Nephron progenitor cell (in vitro differentiated cells): ENCODE results near the gene PRAMEF12.
"Not testable (repeated sequence)": the region's sequence is repeated elsewhere in the genome, so short reads cannot be mapped to it uniquely, and the experiment has no call there.

Experiments
- DNase-seq: peaks from one replicate; pipeline ENCODE4 v3.0.0; 2021
- H3K27ac Mint-ChIP-seq: 2 replicates; pipeline ENCODE4 v1.8.0; 2021; ENCODE audit warnings: mild to moderate bottlenecking, moderate library complexity, mixed read lengths
- H3K27me3 Mint-ChIP-seq: 2 replicates; pipeline ENCODE4 v1.8.0; 2021; ENCODE audit warnings: mild to moderate bottlenecking, low read depth, mixed read lengths; ENCODE audit not compliant: poor library complexity
- H3K36me3 Mint-ChIP-seq: 2 replicates; pipeline ENCODE4 v1.8.0; 2021; ENCODE audit warnings: low read depth, mixed read lengths
- H3K4me1 Mint-ChIP-seq: 2 replicates; pipeline ENCODE4 v1.8.0; 2021; ENCODE audit warnings: mixed read lengths
- H3K4me3 Mint-ChIP-seq: 2 replicates; pipeline ENCODE4 v1.8.0; 2021; ENCODE audit warnings: mild to moderate bottlenecking, moderate library complexity, mixed read lengths
- H3K9me3 Mint-ChIP-seq: 2 replicates; pipeline ENCODE4 v1.8.0; 2021; ENCODE audit warnings: mild to moderate bottlenecking, moderate library complexity, mixed read lengths
- TF ChIP-seq, protein P1 (sequence below): fragments of 200-600 bp; sonication (generic); IDR thresholded peaks from 2 replicates; pipeline ENCODE4 v1.5.0; 2021; ENCODE audit warnings: antibody characterized with exemption

PRAMEF12 gene

GRCh38 chr1:12809933-12810332 is 36.4 kb downstream of the PRAMEF12 start:
- peaks cover 62% of the 10 kb centered on the region for H3K9me3 Mint-ChIP-seq
- H3K27ac Mint-ChIP-seq = no peak overlapping the region

DNA sequence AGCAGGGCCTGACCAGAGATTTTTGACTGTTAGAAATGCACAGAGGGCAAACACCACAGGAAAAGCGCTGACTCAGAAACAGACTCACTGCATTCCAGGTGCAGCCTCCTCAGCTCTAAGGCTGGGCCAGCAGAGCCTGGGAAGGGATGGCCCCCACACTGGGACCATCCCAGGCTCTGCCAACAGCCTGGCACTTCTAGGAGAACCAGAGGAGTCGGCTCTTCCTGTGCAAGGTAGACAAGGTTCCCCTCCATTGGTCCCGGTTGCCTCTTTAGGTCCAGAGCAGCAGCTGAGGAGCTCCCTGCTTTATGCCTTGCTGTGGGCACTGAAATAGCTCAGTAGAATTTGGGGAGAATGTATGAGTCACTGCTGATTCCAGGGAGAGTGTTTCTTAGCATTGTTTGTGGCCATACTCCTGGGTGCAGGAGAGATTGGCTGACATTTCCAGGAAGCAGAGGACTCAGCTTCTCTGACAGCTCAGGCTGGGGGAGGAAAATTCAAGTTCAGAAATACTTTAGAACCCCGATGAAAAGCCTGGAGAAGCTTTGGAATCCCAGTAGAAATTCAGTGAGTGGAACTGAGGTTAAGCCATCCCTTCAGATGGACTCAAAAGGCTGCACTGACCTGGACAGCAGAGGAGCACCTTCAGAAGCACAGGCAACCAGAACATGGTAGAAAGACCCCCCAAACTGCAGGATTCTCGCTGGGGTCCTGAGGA is 37.3 kb downstream of the PRAMEF12 start:
- H3K4me1 Mint-ChIP-seq = no peaks in the 10 kb centered on the region
- H3K9me3 Mint-ChIP-seq = peaks cover 58% of the 10 kb centered on the region
- no peak overlapping the region for H3K27ac Mint-ChIP-seq
- no peak for DNase-seq
- H3K36me3 Mint-ChIP-seq = no peaks in the 10 kb centered on the region
- H3K4me3 Mint-ChIP-seq = no peak overlapping the region
- TF ChIP-seq, protein P1, sequence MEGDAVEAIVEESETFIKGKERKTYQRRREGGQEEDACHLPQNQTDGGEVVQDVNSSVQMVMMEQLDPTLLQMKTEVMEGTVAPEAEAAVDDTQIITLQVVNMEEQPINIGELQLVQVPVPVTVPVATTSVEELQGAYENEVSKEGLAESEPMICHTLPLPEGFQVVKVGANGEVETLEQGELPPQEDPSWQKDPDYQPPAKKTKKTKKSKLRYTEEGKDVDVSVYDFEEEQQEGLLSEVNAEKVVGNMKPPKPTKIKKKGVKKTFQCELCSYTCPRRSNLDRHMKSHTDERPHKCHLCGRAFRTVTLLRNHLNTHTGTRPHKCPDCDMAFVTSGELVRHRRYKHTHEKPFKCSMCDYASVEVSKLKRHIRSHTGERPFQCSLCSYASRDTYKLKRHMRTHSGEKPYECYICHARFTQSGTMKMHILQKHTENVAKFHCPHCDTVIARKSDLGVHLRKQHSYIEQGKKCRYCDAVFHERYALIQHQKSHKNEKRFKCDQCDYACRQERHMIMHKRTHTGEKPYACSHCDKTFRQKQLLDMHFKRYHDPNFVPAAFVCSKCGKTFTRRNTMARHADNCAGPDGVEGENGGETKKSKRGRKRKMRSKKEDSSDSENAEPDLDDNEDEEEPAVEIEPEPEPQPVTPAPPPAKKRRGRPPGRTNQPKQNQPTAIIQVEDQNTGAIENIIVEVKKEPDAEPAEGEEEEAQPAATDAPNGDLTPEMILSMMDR = no peak
- peaks cover 20% of the 10 kb centered on the region for H3K27me3 Mint-ChIP-seq

More at GRCh38 chr1:12809933-12810332, 36.4 kb downstream of the PRAMEF12 start:
- TF ChIP-seq, protein P1 = no peak
- H3K4me1 Mint-ChIP-seq = no peaks in the 10 kb centered on the region
- peaks cover 20% of the 10 kb centered on the region for H3K27me3 Mint-ChIP-seq
- no peaks in the 10 kb centered on the region for H3K36me3 Mint-ChIP-seq
- H3K4me3 Mint-ChIP-seq = no peak overlapping the region
- DNase-seq = no peak

GRCh38 chr1:12811409-12811784 is 37.9 kb downstream of the PRAMEF12 start:
- Mint-ChIP-seq H3K4me1 (no peaks in the 10 kb centered on the region), H3K4me3 (no peak overlapping the region), H3K27ac (no peak overlapping the region), H3K36me3 (no peaks in the 10 kb centered on the region), H3K9me3 (peaks cover 53% of the 10 kb centered on the region), H3K27me3 (peaks cover 20% of the 10 kb centered on the region)
- TF ChIP-seq, protein P1 = no peak
- DNase-seq = no peak

DNA sequence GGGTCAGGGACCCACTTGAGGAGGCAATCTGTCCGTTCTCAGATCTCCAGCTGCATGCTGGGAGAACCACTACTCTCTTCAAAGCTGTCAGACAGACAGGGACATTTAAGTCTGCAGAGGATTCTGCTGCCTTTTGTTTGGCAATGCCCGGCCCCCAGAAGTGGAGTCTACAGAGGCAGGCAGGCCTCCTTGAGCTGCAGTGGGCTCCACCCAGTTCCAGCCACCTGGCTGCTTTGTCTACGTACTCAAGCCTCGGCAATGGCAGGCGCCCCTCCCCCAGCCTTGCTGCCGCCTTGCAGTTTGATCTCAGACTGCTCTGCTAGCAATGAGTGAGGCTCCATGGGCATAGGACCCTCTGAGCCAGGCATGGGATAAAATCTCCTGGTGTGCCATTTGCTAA is 45.5 kb downstream of the PRAMEF12 start:
- not testable (repeated sequence) for H3K4me1 Mint-ChIP-seq, DNase-seq, H3K27ac Mint-ChIP-seq, H3K4me3 Mint-ChIP-seq, H3K27me3 Mint-ChIP-seq, H3K36me3 Mint-ChIP-seq
- peaks cover 36% of the 10 kb centered on the region for H3K9me3 Mint-ChIP-seq
